ENCODE results near the gene KCNK16. TPM values are rescaled to one million over a fixed set of nuclear protein-coding genes. Genes with fewer than 3 reads are reported as not detected.

Gene KCNK16
- total RNA-seq (2016; rRNA removed; fragmentation: Illumina TruSeq; extraction: Trizol) (not detected in 2 replicates), polyA plus RNA-seq (2011; rRNA removed) (not detected in 2 replicates), polyA minus RNA-seq (2011; rRNA and poly(A)+ RNA removed; ENCODE audit: low replicate concordance) (not detected in 2 replicates), Bru-seq, nascent RNA (not detected), BruChase-seq, experiment 1, labeled RNA remaining after a 6-hour chase (not detected), BruChase-seq, experiment 2, labeled RNA remaining after a 2-hour chase (not detected)
- not detected in 2 replicates for total RNA-seq (2016; cell fraction: cytosol; rRNA removed; fragmentation: Illumina TruSeq; extraction: Trizol; ENCODE audit: low read depth)
- not detected in 2 replicates for total RNA-seq (2016; cell fraction: insoluble cytoplasmic fraction; rRNA removed; fragmentation: Illumina TruSeq; extraction: Trizol)
- not detected in 2 replicates for total RNA-seq (2016; cell fraction: membrane; rRNA removed; fragmentation: Illumina TruSeq; extraction: Trizol)
- not detected in 2 replicates for total RNA-seq (2016; cell fraction: nucleus; rRNA removed; fragmentation: Illumina TruSeq; extraction: Trizol)
- polyA plus RNA-seq (2011; cell fraction: cytosol; rRNA removed) = not detected in 2 replicates
- polyA plus RNA-seq (2011; cell fraction: nucleus; rRNA removed) = not detected in 2 replicates
- polyA plus RNA-seq (2012) = not detected in 2 replicates
- not detected in 2 replicates for polyA plus RNA-seq (2016; cell fraction: cytosol; fragmentation: Illumina TruSeq; extraction: Trizol; ENCODE audit: low read depth)
- polyA plus RNA-seq (2016; cell fraction: insoluble cytoplasmic fraction; fragmentation: Illumina TruSeq; extraction: Trizol; ENCODE audit: low read depth) = not detected in 2 replicates
- not detected in 2 replicates for polyA plus RNA-seq (2016; cell fraction: membrane; fragmentation: Illumina TruSeq; extraction: Trizol; ENCODE audit: low read depth)
- polyA plus RNA-seq (2016; cell fraction: nucleus; fragmentation: Illumina TruSeq; extraction: Trizol; ENCODE audit: insufficient read depth, low read depth) = not detected in 2 replicates
- polyA minus RNA-seq (2011; cell fraction: cytosol; rRNA and poly(A)+ RNA removed) = not detected in 2 replicates
- not detected in 2 replicates for polyA minus RNA-seq (2011; cell fraction: nucleus; rRNA and poly(A)+ RNA removed)
- long read RNA-seq, experiment 1 = 0 reads
- long read RNA-seq, experiment 2 = 0 reads

DNA sequence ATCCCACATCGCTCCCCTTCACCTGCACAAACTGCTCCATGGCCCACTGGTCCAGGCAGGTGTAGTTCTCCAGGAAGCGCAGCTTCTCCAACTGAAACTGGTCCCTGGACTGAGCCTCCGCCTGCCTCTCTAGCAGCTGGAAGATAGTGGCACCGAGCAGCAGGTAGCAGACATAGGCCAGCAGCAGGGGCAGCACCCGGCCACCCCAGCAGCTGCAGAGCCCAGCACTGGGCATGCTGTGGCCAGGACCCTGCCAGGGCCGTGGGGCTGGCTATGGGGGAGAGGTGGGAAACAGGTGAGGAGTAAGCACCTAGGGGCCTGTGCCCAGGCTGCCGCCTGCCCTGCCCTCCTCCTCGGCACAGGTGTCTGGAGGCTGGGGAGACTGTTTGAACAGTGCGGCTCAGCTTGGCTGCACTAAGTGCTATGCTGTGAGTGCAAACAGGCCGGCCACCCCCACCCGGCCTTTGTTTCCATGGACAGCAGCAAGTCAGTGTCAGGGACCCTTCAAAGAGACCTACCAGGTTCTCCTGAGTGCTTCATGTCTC lies at the start of gene KCNK16:
TSS of gene KCNK16 (minus strand) at position 397 of the 545 bp plus-strand sequence. CDS start at position 235, 162 bp downstream.
- no TSS peak for BruUV-seq (replicated peaks)
- H3K9me3 ChIP-seq (ENCODE audit: low read length) = no peaks in the 10 kb centered on the region
- H3K4me2 ChIP-seq (ENCODE audit: low read depth, low read length) = no peak within 1 kb of the TSS
- FAIRE-seq (no peak), DNase-seq (ENCODE audit: low spot score) (no peak), ATAC-seq (no peak; the same call in 1 of the 3 replicates)
- no peak within 1 kb of the TSS for H3K4me3 ChIP-seq (replicated peaks in 1 of 3; ENCODE audit: insufficient read depth in 1 of 3, low read depth in 2 of 3, low read length in 3 of 3)
- 9% methylated on average over 8 of the region's 11 CpGs for WGBS (ENCODE audit: low lambda C conversion rate)
- intact Hi-C loops (cut with micrococcal nuclease; ENCODE audit: unreplicated experiment) = no loop called here
- H3K36me3 ChIP-seq (replicated peaks in 1 of 2; ENCODE audit: control insufficient read depth in 1 of 2, insufficient read depth in 2 of 2, low read length in 2 of 2) = no peaks in the 10 kb centered on the region
- in situ Hi-C loops (cut with HindIII; ENCODE audit: extremely low pct_ligation_motif_present, low pct_unique_long_range_greater_than_20kb) = no loop called here
- H3K27me3 ChIP-seq (ENCODE audit: control insufficient read depth in 1 of 2, insufficient read depth in 2 of 2, low read length in 2 of 2) = peaks cover 0 to 16% of the 10 kb centered on the region in 2 experiments; a peak in 3 of 5 replicates
- H3K27ac ChIP-seq (ENCODE audit: extremely low read length, insufficient read depth, low read length) = no peak within 1 kb of the TSS
- no peak within 1 kb of the TSS for H3K9ac ChIP-seq (ENCODE audit: insufficient read depth, low read depth, low read length)
- no peaks in the 10 kb centered on the region for H3K4me1 ChIP-seq (ENCODE audit: insufficient read depth, low read length)
- H4K20me1 ChIP-seq (ENCODE audit: insufficient read depth, low read length) = no peaks in the 10 kb centered on the region
- POLR2A ChIA-PET = no interaction called here
- CTCF ChIA-PET (ENCODE audit: low intra/inter-chr PET ratio, low total read pairs) = no interaction called here
- no peak for TF ChIP-seq ZNF546 (CRISPR knock-in tag; conservative IDR thresholded peaks at IDR 0.05)
- TF ChIP-seq ZNF460 (CRISPR knock-in tag; IDR thresholded peaks at IDR 0.05; ENCODE audit: borderline replicate concordance) = no peak
- TF ChIP-seq ZNF136 (CRISPR knock-in tag; IDR thresholded peaks at IDR 0.05; ENCODE audit: low read depth) = no peak
- TF ChIP-seq MIXL1 (CRISPR knock-in tag; IDR thresholded peaks at IDR 0.05) = no peak
- TF ChIP-seq, protein P1, sequence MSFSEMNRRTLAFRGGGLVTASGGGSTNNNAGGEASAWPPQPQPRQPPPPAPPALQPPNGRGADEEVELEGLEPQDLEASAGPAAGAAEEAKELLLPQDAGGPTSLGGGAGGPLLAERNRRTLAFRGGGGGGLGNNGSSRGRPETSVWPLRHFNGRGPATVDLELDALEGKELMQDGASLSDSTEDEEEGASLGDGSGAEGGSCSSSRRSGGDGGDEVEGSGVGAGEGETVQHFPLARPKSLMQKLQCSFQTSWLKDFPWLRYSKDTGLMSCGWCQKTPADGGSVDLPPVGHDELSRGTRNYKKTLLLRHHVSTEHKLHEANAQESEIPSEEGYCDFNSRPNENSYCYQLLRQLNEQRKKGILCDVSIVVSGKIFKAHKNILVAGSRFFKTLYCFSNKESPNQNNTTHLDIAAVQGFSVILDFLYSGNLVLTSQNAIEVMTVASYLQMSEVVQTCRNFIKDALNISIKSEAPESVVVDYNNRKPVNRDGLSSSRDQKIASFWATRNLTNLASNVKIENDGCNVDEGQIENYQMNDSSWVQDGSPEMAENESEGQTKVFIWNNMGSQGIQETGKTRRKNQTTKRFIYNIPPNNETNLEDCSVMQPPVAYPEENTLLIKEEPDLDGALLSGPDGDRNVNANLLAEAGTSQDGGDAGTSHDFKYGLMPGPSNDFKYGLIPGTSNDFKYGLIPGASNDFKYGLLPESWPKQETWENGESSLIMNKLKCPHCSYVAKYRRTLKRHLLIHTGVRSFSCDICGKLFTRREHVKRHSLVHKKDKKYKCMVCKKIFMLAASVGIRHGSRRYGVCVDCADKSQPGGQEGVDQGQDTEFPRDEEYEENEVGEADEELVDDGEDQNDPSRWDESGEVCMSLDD (CRISPR knock-in tag; IDR thresholded peaks at IDR 0.05; ENCODE audit: borderline replicate concordance) = no peak
- TF ChIP-seq ATF1 (CRISPR knock-in tag; IDR thresholded peaks at IDR 0.05) = no peak
- TF ChIP-seq, protein P2, sequence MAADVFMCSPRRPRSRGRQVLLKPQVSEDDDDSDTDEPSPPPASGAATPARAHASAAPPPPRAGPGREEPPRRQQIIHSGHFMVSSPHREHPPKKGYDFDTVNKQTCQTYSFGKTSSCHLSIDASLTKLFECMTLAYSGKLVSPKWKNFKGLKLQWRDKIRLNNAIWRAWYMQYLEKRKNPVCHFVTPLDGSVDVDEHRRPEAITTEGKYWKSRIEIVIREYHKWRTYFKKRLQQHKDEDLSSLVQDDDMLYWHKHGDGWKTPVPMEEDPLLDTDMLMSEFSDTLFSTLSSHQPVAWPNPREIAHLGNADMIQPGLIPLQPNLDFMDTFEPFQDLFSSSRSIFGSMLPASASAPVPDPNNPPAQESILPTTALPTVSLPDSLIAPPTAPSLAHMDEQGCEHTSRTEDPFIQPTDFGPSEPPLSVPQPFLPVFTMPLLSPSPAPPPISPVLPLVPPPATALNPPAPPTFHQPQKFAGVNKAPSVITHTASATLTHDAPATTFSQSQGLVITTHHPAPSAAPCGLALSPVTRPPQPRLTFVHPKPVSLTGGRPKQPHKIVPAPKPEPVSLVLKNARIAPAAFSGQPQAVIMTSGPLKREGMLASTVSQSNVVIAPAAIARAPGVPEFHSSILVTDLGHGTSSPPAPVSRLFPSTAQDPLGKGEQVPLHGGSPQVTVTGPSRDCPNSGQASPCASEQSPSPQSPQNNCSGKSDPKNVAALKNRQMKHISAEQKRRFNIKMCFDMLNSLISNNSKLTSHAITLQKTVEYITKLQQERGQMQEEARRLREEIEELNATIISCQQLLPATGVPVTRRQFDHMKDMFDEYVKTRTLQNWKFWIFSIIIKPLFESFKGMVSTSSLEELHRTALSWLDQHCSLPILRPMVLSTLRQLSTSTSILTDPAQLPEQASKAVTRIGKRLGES (CRISPR knock-in tag; IDR thresholded peaks at IDR 0.05; ENCODE audit: borderline replicate concordance) = no peak
- no peak for TF ChIP-seq ZNF556 (CRISPR knock-in tag; IDR thresholded peaks at IDR 0.05; ENCODE audit: borderline replicate concordance)
- no peak for TF ChIP-seq FOXK2 (IDR thresholded peaks at IDR 0.05)
- no peak for TF ChIP-seq KDM3A (CRISPR knock-in tag; IDR thresholded peaks at IDR 0.05; ENCODE audit: low read depth)
- TF ChIP-seq ZNF33A (CRISPR knock-in tag; IDR thresholded peaks at IDR 0.05; ENCODE audit: borderline replicate concordance) = no peak
- no peak for TF ChIP-seq ARNTL (CRISPR knock-in tag; IDR thresholded peaks at IDR 0.05)
- TF ChIP-seq ZBTB3 (CRISPR knock-in tag; IDR thresholded peaks at IDR 0.05; ENCODE audit: borderline replicate concordance, low read depth) = no peak
- no peaks in the 10 kb centered on the region for H3K79me2 ChIP-seq (ENCODE audit: insufficient read depth, low read length)
- H2AFZ ChIP-seq (ENCODE audit: low read length) = no peak within 1 kb of the TSS

All from HepG2 (cell line).